ENCODE data around the gene RAB12. TPM values are rescaled to one million over a fixed set of nuclear protein-coding genes. Genes with fewer than 3 reads are reported as not detected.
"Not testable (repeated sequence)": the region's sequence is repeated elsewhere in the genome, so short reads cannot be mapped to it uniquely, and the experiment has no call there.

RAB12 gene
- total RNA-seq, 2 experiments from 2014 or later: 12.5 to 14.6 TPM

DNA sequence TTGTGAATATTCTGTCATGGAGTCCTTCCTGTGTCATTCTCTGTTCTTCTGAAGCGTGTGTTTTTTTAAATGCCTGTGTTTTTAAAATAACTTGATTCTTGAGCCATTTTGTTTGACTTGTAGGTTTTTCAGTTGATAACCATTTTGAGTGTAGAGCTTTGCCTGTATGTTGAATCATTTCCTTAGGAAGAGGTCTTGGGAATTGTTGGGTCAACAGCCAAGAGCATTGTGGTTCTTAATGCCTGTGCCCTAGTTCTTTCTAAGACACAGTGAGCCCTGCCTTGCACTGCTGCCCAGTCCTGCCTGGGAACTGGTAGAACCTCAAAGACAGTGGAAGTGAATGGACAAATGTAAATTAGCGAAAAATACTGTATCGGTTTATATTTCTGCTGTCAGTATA lies 25.9 kb downstream of the RAB12 start:
- POLR2A ChIA-PET: no interaction called here
- peaks cover 62% of the 10 kb centered on the region for H3K36me3 Mint-ChIP-seq (ENCODE audit: low read depth)
- DNase-seq: no peak
- CTCF ChIA-PET: interaction anchor here (0.6 kb wide), 1 partner anchor 642 kb away, joined by 3 read pairs; no protein-coding TSS in a partner anchor
- H3K27me3 Mint-ChIP-seq: no peaks in the 10 kb centered on the region
- H3K27ac Mint-ChIP-seq: no peak overlapping the region
- no peak overlapping the region for H3K4me3 Mint-ChIP-seq
- H3K9me3 Mint-ChIP-seq: no peaks in the 10 kb centered on the region
- peaks cover 1% of the 10 kb centered on the region for H3K4me1 Mint-ChIP-seq

- Mint-ChIP-seq H3K9me3 (no peaks in the 10 kb centered on the region), H3K27me3 (no peaks in the 10 kb centered on the region), H3K4me3 (no peak overlapping the region), H3K27ac (no peak overlapping the region), H3K36me3 (ENCODE audit: low read depth) (peaks cover 56% of the 10 kb centered on the region), H3K4me1 (peaks cover 1% of the 10 kb centered on the region)
- CTCF ChIA-PET: interaction anchor here (0.5 kb wide), 1 partner anchor 776 kb away, joined by 4 read pairs; no protein-coding TSS in a partner anchor
- DNase-seq: no peak
- POLR2A ChIA-PET: no interaction called here
Measured at GRCh38 chr18:8639762-8640161, 30.5 kb downstream of the RAB12 start.

DNA sequence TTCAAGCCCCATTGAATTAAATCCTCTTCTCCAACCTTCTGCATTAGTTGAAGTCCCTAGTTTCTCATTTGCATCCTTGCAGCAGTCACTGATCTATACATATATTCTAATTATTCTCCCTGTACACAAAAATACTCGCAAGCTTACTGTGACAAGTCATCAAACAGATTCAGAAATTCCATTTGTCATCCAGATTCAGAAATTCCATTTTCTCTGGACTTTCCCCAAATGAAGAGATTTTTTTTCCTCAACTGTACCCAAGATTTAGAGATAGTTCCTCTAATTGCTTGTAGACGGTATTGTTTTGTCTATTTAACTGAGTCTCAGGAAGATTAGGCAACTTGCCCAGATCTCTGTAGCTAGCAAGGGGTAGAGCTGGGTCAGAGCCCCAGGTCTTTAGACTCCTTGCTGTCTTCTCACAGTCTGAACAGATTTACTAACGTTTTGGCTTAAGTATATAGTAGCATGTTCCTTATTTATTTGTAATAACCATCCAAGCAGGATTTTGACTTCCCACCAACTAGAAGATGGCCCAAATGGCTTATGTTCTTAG lies 34.2 kb downstream of the RAB12 start:
- ChIA-PET CTCF (interaction anchor here (0.7 kb wide), 1 partner anchor 65 kb away, joined by 3 read pairs; no protein-coding TSS in a partner anchor), POLR2A (no interaction called here)
- H3K27ac Mint-ChIP-seq: no peak overlapping the region
- peaks cover 33% of the 10 kb centered on the region for H3K36me3 Mint-ChIP-seq (ENCODE audit: low read depth)
- H3K4me3 Mint-ChIP-seq: no peak overlapping the region
- no peak for DNase-seq
- H3K9me3 Mint-ChIP-seq: no peaks in the 10 kb centered on the region
- H3K27me3 Mint-ChIP-seq: peaks cover 11% of the 10 kb centered on the region
- H3K4me1 Mint-ChIP-seq: no peaks in the 10 kb centered on the region

- H3K27ac Mint-ChIP-seq; H3K4me1 Mint-ChIP-seq; DNase-seq; POLR2A ChIA-PET; H3K9me3 Mint-ChIP-seq; H3K36me3 Mint-ChIP-seq (ENCODE audit: low read depth); CTCF ChIA-PET; H3K4me3 Mint-ChIP-seq: not testable (repeated sequence)
- peaks cover 34% of the 10 kb centered on the region for H3K27me3 Mint-ChIP-seq
Measured at GRCh38 chr18:8647359-8647758, 38.1 kb downstream of the RAB12 start.

- H3K9me3 Mint-ChIP-seq; H3K4me1 Mint-ChIP-seq; H3K36me3 Mint-ChIP-seq (ENCODE audit: low read depth); DNase-seq; H3K4me3 Mint-ChIP-seq; POLR2A ChIA-PET; H3K27ac Mint-ChIP-seq: not testable (repeated sequence)
- peaks cover 47% of the 10 kb centered on the region for H3K27me3 Mint-ChIP-seq
- CTCF ChIA-PET: interaction anchor here (4.3 kb wide), 1 partner anchor 336 kb away, joined by 28 read pairs; no protein-coding TSS in a partner anchor
Measured at GRCh38 chr18:8651478-8652261, 42.4 kb downstream of the RAB12 start.

DNA sequence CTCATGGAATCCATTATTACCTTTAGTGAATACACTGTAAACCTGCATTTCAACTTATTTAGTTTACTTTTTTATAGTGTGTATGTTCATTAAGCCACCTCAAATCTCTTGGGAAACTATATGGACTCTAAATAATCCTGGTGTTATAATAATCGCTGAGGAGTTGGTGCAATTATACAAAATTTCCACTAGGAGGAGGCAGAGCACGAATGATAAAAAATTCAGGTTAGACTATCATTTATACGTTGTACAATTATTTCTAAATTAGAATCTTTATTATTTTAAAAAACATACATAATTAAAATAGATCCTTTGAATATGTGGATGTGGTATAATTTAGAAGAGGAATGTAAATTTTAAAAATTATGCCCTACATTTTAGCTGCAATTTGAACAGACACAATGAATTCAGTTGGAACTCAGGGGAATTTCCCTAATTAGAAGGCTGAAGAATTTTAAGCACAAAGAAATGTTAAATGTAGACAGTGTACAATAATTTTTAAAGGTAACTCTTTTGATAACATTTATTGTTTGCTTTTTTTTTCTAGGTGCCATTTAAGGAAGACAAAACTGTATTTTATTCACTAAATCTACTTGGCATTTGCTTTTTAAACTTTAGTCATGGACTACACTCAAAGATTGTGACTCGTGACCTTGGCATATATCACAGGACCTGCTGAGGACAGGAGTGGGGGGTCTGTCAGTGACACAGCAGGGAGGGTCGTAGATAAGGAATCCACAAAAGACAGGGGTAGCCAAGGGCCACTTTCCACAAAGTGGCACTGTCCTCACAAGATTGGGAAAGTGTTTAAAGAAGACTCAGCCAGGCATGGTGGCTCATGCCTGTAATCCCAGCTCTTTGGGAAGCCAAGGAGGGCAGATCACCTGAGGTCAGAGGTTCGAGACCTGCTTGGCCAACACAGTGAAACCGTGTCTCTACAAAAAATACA lies 45.5 kb downstream of the RAB12 start:
- Mint-ChIP-seq H3K4me1 (no peaks in the 10 kb centered on the region), H3K4me3 (no peak overlapping the region), H3K27ac (no peak overlapping the region), H3K9me3 (no peaks in the 10 kb centered on the region), H3K27me3 (peaks cover 31% of the 10 kb centered on the region), H3K36me3 (ENCODE audit: low read depth) (no peaks in the 10 kb centered on the region)
- CTCF ChIA-PET: interaction anchor here (0.7 to 4.3 kb wide), 3 partner anchors 327 to 333 kb away, joined by 3 to 28 read pairs (median 5); no protein-coding TSS in a partner anchor
- POLR2A ChIA-PET: no interaction called here
- no peak for DNase-seq

DNA sequence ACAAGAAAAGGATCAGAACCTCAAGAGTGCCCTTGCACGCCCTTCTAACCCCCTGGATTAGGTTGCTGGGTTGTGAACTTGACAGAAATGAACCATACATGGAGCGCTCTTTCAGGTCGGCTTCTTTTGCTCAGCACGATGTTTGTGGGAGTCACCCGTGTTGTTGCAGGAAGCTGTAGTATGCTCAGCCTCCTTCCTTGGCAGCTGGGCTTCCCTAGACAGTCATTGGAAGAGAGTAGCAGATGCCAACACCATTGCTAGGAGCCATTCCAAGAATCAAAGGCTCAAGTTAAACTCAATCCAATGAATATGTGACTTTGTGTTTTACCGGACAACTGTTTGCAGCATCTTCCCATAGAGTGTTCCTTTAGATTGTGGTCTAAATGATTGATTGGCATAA lies 47.0 kb downstream of the RAB12 start:
- Mint-ChIP-seq H3K36me3 (ENCODE audit: low read depth) (no peaks in the 10 kb centered on the region), H3K4me1 (peaks cover 2% of the 10 kb centered on the region), H3K4me3 (no peak overlapping the region)

DNA sequence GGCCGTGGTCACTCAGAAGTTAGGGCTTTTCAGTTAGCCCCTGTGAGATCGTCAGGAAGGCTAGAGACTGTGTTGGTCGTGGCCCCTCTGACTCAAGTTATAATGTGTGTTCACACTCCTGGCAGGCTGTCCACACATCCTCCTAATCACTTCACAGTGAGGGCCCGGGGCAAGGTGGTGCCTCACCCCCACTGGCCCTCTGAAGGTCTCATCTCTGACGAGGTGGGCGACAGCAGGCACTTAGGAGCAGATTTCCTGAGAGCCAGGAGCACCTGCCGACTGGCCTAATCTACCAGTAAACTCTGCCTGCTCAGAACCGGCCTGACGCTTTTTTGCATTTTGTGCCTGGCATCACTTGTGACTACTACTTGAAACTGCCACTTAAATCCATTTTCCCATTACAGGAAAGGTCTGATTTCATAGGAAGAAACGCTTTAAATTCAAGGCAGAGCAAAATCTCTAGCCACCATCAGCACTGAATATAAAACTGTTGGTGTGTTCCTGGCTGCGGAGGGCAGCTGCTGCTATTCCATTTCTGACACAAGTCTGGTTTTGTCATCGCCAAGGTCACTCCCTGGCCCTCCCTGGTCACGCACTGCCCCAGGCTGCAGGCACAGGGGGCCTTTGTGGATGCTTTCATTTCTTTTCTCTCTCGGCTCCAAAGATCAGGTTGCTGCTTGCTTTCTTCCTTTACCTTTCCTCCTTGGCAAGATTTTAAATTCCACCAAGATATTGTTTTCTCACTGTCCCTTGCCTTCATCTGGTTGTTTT lies 48.0 kb downstream of the RAB12 start:
- no peak overlapping the region for H3K4me3 Mint-ChIP-seq
- DNase-seq: no peak
- H3K36me3 Mint-ChIP-seq (ENCODE audit: low read depth): no peaks in the 10 kb centered on the region
- CTCF ChIA-PET: no interaction called here
- H3K4me1 Mint-ChIP-seq: peaks cover 2% of the 10 kb centered on the region
- H3K27me3 Mint-ChIP-seq: peaks cover 19% of the 10 kb centered on the region
- H3K27ac Mint-ChIP-seq: no peak overlapping the region
- POLR2A ChIA-PET: no interaction called here
- no peaks in the 10 kb centered on the region for H3K9me3 Mint-ChIP-seq

More for the DNA sequence above, 47.0 kb downstream of the RAB12 start:
- Mint-ChIP-seq H3K27me3 (peaks cover 23% of the 10 kb centered on the region), H3K27ac (no peak overlapping the region), H3K9me3 (no peaks in the 10 kb centered on the region)
- ChIA-PET CTCF (interaction anchor here (4.3 kb wide), 1 partner anchor 332 kb away, joined by 28 read pairs; no protein-coding TSS in a partner anchor), POLR2A (no interaction called here)
- DNase-seq: no peak

- Mint-ChIP-seq H3K36me3 (ENCODE audit: low read depth) (no peaks in the 10 kb centered on the region), H3K27me3 (peaks cover 19% of the 10 kb centered on the region), H3K4me1 (peaks cover 2% of the 10 kb centered on the region), H3K27ac (no peak overlapping the region), H3K4me3 (no peak overlapping the region), H3K9me3 (no peaks in the 10 kb centered on the region)
- DNase-seq: no peak
- CTCF ChIA-PET: no interaction called here
- POLR2A ChIA-PET: interaction anchor here (0.6 kb wide), 1 partner anchor 34 kb away, joined by 3 read pairs; no protein-coding TSS in a partner anchor
Measured at GRCh38 chr18:8657873-8658470, 48.7 kb downstream of the RAB12 start.

DNA sequence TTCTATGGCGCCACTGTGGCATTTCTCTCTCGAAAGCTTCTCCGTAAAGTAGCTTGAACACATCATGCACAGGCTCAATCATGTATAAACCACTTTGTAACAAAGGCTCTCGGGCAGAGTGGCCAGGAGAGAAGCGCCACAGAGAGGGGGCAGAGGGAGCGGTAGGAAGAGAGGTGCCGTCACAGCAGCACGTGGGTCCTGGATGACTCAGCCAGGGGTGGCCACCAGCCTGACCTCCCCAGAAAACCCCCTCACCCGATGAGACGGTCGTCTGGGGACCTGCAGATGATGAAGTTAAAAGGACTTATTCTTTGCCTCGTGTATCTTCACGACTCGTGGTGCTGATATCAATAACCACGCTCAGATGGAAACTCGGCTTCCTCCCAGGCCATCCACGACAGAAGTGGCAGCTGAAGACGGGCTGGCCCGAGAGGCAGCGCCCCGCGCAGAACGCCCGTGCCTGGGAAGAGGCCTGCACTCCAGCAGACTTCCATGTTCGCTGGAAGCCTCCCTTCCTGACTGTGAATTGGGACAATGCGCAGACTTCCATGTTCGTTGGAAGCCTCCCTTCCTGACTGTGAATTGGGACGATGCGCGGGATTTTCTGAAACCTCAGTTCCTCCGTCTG lies 49.7 kb downstream of the RAB12 start:
- Mint-ChIP-seq H3K9me3 (no peaks in the 10 kb centered on the region), H3K36me3 (ENCODE audit: low read depth) (no peaks in the 10 kb centered on the region), H3K4me3 (no peak overlapping the region), H3K27ac (no peak overlapping the region), H3K27me3 (peaks cover 14% of the 10 kb centered on the region), H3K4me1 (peaks cover 2% of the 10 kb centered on the region)
- CTCF ChIA-PET: no interaction called here
- DNase-seq: no peak
- POLR2A ChIA-PET: no interaction called here

GRCh38 chr18:8659609-8660242 lies 50.5 kb downstream of the RAB12 start:
- ChIA-PET POLR2A (no interaction called here), CTCF (no interaction called here)
- no peaks in the 10 kb centered on the region for H3K9me3 Mint-ChIP-seq
- no peak for DNase-seq
- H3K4me1 Mint-ChIP-seq: peaks cover 2% of the 10 kb centered on the region
- H3K4me3 Mint-ChIP-seq: no peak overlapping the region
- H3K36me3 Mint-ChIP-seq (ENCODE audit: low read depth): no peaks in the 10 kb centered on the region
- H3K27ac Mint-ChIP-seq: no peak overlapping the region
- H3K27me3 Mint-ChIP-seq: peaks cover 9% of the 10 kb centered on the region

All from activated CD4-positive, alpha-beta memory T cell treated with anti-CD3 and anti-CD28 coated beads, Interleukin-2, amount 10 ng/mL, durations not matched to agents 7 days and 5 days (primary cell).